Retina (tissue), 1 donor: ENCODE results near the gene ANKRD29.

ENCODE experiments used
- DNase-seq: peaks from one replicate; pipeline ENCODE4 v3.0.0-alpha.2; 2016

The ANKRD29 gene

GRCh38 chr18:23612434-23613090, 50.1 kb downstream of the ANKRD29 start:
- DNase-seq = no peak

- DNase-seq = no peak
Measured at GRCh38 chr18:23609390-23610023, 53.2 kb downstream of the ANKRD29 start.

- no peak for DNase-seq
Measured at GRCh38 chr18:23608211-23608610, 54.5 kb downstream of the ANKRD29 start.

- no peak for DNase-seq
Measured at GRCh38 chr18:23605941-23606340, 56.8 kb downstream of the ANKRD29 start.

GRCh38 chr18:23599809-23600208, 62.9 kb downstream of the ANKRD29 start:
- no peak for DNase-seq

GRCh38 chr18:23596183-23596582, 66.5 kb downstream of the ANKRD29 start:
- DNase-seq = no peak

GRCh38 chr18:23595591-23595990, 67.1 kb downstream of the ANKRD29 start:
- DNase-seq = no peak

- DNase-seq = no peak
Measured at GRCh38 chr18:23593720-23594119, 69.0 kb downstream of the ANKRD29 start.

- no peak for DNase-seq
Measured at GRCh38 chr18:23592911-23593310, 69.8 kb downstream of the ANKRD29 start.

GRCh38 chr18:23591011-23591410, 71.7 kb downstream of the ANKRD29 start:
- DNase-seq = no peak

- no peak for DNase-seq
Measured at GRCh38 chr18:23588836-23589560, 73.7 kb downstream of the ANKRD29 start.

GRCh38 chr18:23587220-23587642, 75.5 kb downstream of the ANKRD29 start:
- DNase-seq = no peak

- DNase-seq = peak; percentile 98
Measured at GRCh38 chr18:23586249-23587196, 76.2 kb downstream of the ANKRD29 start, which contains the start of gene NPC1. TSS of gene NPC1 (minus strand) at chr18:23586506. CDS start at chr18:23586343, 163 bp downstream.

- DNase-seq = no peak
Measured at GRCh38 chr18:23585897-23586248, 76.8 kb downstream of the ANKRD29 start.

GRCh38 chr18:23585007-23585871, 77.5 kb downstream of the ANKRD29 start:
- DNase-seq = peak; percentile 30

- no peak for DNase-seq
Measured at GRCh38 chr18:23584019-23584983, 78.4 kb downstream of the ANKRD29 start.

GRCh38 chr18:23583071-23583865, 79.4 kb downstream of the ANKRD29 start:
- peak; percentile 16 for DNase-seq

GRCh38 chr18:23580677-23581367, 81.9 kb downstream of the ANKRD29 start:
- DNase-seq = no peak
